Measurements from ENCODE around the gene NAP1L4.

DNA sequence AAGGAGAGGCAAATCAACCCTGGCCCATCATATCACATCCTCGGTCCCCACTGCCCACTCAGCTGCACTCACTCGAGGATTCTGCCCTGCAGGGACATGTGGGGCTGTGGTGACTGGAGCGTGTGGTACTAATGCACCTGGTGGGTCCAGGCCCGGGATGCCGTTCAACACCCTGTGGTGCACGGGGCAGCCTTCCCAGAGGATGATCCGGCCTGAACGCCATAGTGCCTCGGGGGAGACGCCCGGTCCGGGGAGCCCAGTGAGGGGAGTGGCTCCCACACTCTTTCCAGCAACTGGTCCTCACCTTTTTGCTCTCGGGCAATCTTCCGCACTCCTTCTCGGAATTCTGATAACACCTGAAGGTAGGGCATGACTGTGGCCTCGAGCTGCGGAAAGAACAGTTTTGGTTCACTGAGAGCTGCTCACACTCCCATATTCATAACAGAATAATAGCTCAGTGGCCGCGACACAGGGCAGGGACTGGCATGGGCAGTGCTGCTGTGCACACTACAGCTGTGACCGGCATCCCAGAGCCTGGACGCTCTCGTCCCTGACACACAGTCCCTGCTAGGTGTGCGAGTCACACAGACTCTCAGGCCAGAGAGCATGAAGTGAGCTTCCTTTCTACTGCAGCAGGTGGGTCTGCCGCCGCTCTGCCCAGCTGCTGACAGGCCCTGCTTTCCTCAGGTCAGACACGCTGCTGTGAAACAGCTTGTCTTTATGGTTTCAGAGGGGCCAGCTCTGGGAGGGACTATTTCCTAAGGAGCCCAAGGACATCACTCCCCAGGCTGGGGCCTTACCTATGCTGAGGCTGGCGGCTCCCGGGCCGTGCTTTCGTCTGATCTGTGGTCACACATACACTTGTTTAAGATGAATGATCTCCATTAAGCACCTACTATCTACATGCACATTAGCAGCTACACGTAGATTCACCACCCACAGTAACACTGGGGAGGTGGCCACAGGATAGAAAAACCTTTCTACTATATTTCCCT is 20.1 kb upstream of the NAP1L4 start:
- no peak for TF ChIP-seq CTCF (IDR thresholded peaks at IDR 0.05)
- no peak for TF ChIP-seq EP300 (IDR thresholded peaks at IDR 0.05)
